Keratinocyte (primary cell): ENCODE results near the gene GCC1. TPM values are rescaled to one million over a fixed set of nuclear protein-coding genes. Genes with fewer than 3 reads are reported as not detected.

Experiments used
- DNase-seq: peaks from one replicate; pipeline ENCODE4 v3.0.0-alpha.2; 2011; ENCODE audit warnings: low read depth, missing footprints, low spot score
- FAIRE-seq: peaks from 2 replicates; lab custom pipeline; 2011; peaks lifted over from hg19 to GRCh38; lab: Jason Lieb, UNC
- H2AFZ ChIP-seq: 2 replicates; pipeline ENCODE4 v1.6.0; 2012; ENCODE audit warnings: low read length, control low read depth, inconsistent platforms; ENCODE audit not compliant: control insufficient read depth
- H3K27ac ChIP-seq: 2 replicates; pipeline ENCODE4 v1.5.1; 2011; ENCODE audit warnings: low read length; ENCODE audit not compliant: control insufficient read depth, insufficient read depth
- H3K27me3 ChIP-seq: 3 replicates; pipeline ENCODE4 v1.6.0; 2011; ENCODE audit warnings: low read length; ENCODE audit not compliant: control insufficient read depth, insufficient read depth; ENCODE audit errors: extremely low read depth
- H3K36me3 ChIP-seq, 2 experiments: 2 replicates in 1 of 2; 3 replicates in 1 of 2; pipeline ENCODE4 v1.5.1; 2011; ENCODE audit warnings: low read length in 2 of 2, mild to moderate bottlenecking in 1 of 2; ENCODE audit not compliant: control insufficient read depth in 2 of 2, insufficient read depth in 2 of 2; ENCODE audit errors: extremely low read depth in 1 of 2
- H3K4me1 ChIP-seq: 3 replicates; pipeline ENCODE4 v1.5.1; 2011; ENCODE audit warnings: low read length; ENCODE audit not compliant: control insufficient read depth, insufficient read depth; ENCODE audit errors: extremely low read depth
- H3K4me2 ChIP-seq: 3 replicates; pipeline ENCODE4 v1.6.0; 2011; ENCODE audit warnings: low read depth, low read length; ENCODE audit not compliant: control insufficient read depth, insufficient read depth; ENCODE audit errors: extremely low read depth
- H3K4me3 ChIP-seq, 3 experiments: fragments of 200-600 bp in 1 of 3; sonication (generic) in 1 of 3; 2 replicates in 2 of 3; 3 replicates in 1 of 3; pipeline ENCODE4 v1.5.1; 2011 to 2016; ENCODE audit warnings: low read length in 3 of 3, mild to moderate bottlenecking in 3 of 3, control low read depth in 2 of 3, inconsistent platforms in 1 of 3, low read depth in 1 of 3, mixed read lengths in 1 of 3, mixed run types in 1 of 3, moderate library complexity in 1 of 3; ENCODE audit not compliant: control insufficient read depth in 2 of 3, insufficient read depth in 2 of 3; ENCODE audit errors: extremely low read depth in 1 of 3
- H3K79me2 ChIP-seq: 2 replicates; pipeline ENCODE4 v1.6.0; 2012; ENCODE audit warnings: low read length; ENCODE audit not compliant: control insufficient read depth, insufficient read depth
- H3K9ac ChIP-seq: 3 replicates; pipeline ENCODE4 v1.6.0; 2011; ENCODE audit warnings: low read length; ENCODE audit not compliant: control insufficient read depth, insufficient read depth; ENCODE audit errors: extremely low read depth
- H3K9me1 ChIP-seq: 3 replicates; pipeline ENCODE4 v1.6.0; 2011; ENCODE audit warnings: low read length; ENCODE audit not compliant: control insufficient read depth, insufficient read depth; ENCODE audit errors: extremely low read depth
- H3K9me3 ChIP-seq: 2 replicates; pipeline ENCODE4 v1.5.1; 2012; ENCODE audit warnings: low read depth, low read length; ENCODE audit not compliant: control insufficient read depth
- H4K20me1 ChIP-seq: 3 replicates; pipeline ENCODE4 v1.6.0; 2011; ENCODE audit warnings: low read length; ENCODE audit not compliant: control insufficient read depth, insufficient read depth; ENCODE audit errors: extremely low read depth
- EZH2 ChIP-seq: IDR thresholded peaks from one replicate; pipeline ENCODE4 v1.6.1; 2012; ENCODE audit warnings: inconsistent platforms, mild to moderate bottlenecking, low read length, moderate library complexity
- dilution Hi-C: fragments of 300-500 bp; cut with MboI; formaldehyde crosslinking; loops from one replicate; pipeline ENCODE4 v1.7.0; 2020; ENCODE audit warnings: low sequenced_read_pairs; ENCODE audit not compliant: extremely low pct_ligation_motif_present
- polyA plus RNA-seq, 5 experiments: library from polyadenylated mRNA; depleted of rRNA in 3 of 5; stranded (reverse) in 3 of 5; stranded (forward) in 1 of 5; unstranded in 1 of 5; fragments of >200 nt; gene quantifications; 1 replicate in 1 of 5; 2 replicates in 3 of 5; 3 replicates in 1 of 5; pipeline versions ENCODE4 v1.2.1 to v1.2.3, GENCODE V29; 2011 to 2012; ENCODE audit warnings: missing spikeins in 2 of 5, low read depth in 1 of 5, low replicate concordance in 1 of 5
- TF ChIP-seq, protein P1 (sequence below), 3 experiments: IDR thresholded peaks in 1 of 3; conservative IDR thresholded peaks in 1 of 3; optimal IDR thresholded peaks in 1 of 3; 2 replicates in 2 of 3; 3 replicates in 1 of 3; pipeline versions ENCODE3 to v1.5.1; 2011; ENCODE audit warnings: low read length in 3 of 3, mild to moderate bottlenecking in 3 of 3, moderate library complexity in 2 of 3, control low read depth in 1 of 3, inconsistent platforms in 1 of 3; ENCODE audit not compliant: insufficient read depth in 2 of 3; ENCODE audit errors: extremely low read depth in 1 of 3

Gene GCC1
- polyA plus RNA-seq, 1 donor (not counting 4 experiments of a cell fraction or from before 2014, with no cell fraction given), result 8.9 TPM

DNA sequence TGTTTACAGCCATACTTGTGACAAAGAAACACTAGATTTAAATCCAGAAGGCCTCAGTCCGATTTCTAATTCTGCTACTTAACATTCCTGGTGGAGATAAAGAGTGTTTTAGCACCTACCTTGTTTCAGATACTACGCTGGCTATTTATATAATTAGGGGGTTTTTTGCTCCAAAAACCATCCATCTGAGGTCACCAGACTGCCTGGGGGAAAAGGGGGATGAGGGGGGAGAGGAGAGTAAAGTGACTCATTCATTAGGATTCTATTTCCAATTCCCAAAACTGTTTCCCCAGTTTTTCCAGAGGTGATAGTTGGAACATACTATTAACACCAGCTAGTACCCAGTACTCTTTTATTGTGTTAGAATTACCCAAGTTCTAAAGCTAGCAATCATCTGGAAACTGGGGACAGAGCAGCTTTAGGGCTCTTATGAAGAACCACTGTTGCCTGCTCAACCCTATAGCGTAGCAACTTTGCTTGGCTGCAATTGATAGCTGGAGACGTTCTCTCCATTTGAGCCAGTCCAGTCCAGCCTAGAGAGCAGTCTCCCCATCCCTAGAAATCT lies 6.6 kb downstream of the GCC1 start:
- no peak for DNase-seq
- Histone ChIP-seq H3K4me1 (peaks cover 11% of the 10 kb centered on the region), H2AFZ (no peak overlapping the region), H3K4me2 (no peak overlapping the region), H3K27me3 (no peaks in the 10 kb centered on the region), H3K27ac (no peak overlapping the region), H3K9ac (no peak overlapping the region), H4K20me1 (no peaks in the 10 kb centered on the region), H3K9me3 (no peaks in the 10 kb centered on the region), H3K9me1 (peaks cover 3% of the 10 kb centered on the region), H3K4me3 (no peak overlapping the region), H3K36me3 (peaks cover 13 to 14% of the 10 kb centered on the region in 2 experiments), H3K79me2 (peaks cover 21% of the 10 kb centered on the region)
- FAIRE-seq, result no peak
- TF ChIP-seq EZH2, result no peak
- TF ChIP-seq, protein P1, sequence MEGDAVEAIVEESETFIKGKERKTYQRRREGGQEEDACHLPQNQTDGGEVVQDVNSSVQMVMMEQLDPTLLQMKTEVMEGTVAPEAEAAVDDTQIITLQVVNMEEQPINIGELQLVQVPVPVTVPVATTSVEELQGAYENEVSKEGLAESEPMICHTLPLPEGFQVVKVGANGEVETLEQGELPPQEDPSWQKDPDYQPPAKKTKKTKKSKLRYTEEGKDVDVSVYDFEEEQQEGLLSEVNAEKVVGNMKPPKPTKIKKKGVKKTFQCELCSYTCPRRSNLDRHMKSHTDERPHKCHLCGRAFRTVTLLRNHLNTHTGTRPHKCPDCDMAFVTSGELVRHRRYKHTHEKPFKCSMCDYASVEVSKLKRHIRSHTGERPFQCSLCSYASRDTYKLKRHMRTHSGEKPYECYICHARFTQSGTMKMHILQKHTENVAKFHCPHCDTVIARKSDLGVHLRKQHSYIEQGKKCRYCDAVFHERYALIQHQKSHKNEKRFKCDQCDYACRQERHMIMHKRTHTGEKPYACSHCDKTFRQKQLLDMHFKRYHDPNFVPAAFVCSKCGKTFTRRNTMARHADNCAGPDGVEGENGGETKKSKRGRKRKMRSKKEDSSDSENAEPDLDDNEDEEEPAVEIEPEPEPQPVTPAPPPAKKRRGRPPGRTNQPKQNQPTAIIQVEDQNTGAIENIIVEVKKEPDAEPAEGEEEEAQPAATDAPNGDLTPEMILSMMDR (optimal IDR thresholded peaks at IDR 0.05 in 1 of 3, IDR thresholded peaks at IDR 0.05 in 1 of 3, conservative IDR thresholded peaks at IDR 0.05 in 1 of 3; ENCODE audit: extremely low read depth in 1 of 3, insufficient read depth in 2 of 3, low read length in 3 of 3), result no peak
- dilution Hi-C loops, result no loop called here

DNA sequence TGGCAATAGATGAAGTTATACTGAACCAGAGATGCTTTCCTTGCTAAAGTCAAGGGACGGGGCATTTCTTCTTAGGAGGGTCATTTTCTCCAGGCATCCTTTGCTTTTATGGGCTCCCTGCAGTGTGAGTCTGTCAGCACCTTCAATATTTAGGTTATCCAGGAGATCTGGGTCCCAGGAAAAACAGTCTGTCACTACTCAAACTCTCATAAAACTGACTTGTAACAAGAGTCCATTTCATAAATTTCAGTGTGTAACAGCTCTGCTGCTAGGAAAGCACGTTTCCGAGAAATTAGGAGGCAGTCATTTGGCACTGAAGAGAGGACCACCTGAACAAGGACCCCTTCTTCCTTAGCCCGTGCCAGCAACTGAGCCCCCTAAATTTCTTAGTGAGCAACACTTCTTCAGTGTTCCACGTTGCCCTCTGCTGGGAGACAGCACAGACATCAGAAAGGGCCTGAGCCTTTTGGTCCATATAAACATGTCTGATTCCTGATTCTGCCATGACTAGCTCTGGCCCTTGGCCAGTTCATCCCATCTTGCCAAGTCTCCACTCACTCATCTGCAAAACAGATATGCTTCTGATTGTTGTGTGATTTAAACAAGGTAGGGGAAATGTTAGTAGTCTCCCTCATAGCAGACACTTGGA lies 7.2 kb downstream of the GCC1 start:
- dilution Hi-C loops, result no loop called here
- Histone ChIP-seq H3K4me1 (peaks cover 8% of the 10 kb centered on the region), H3K27me3 (no peaks in the 10 kb centered on the region), H3K9ac (no peak overlapping the region), H3K27ac (no peak overlapping the region), H3K4me3 (no peak overlapping the region), H3K4me2 (no peak overlapping the region), H2AFZ (no peak overlapping the region), H4K20me1 (no peaks in the 10 kb centered on the region), H3K9me3 (no peaks in the 10 kb centered on the region), H3K36me3 (peaks cover 13 to 14% of the 10 kb centered on the region in 2 experiments), H3K79me2 (peaks cover 16% of the 10 kb centered on the region), H3K9me1 (peaks cover 3% of the 10 kb centered on the region)
- TF ChIP-seq, protein P1 (optimal IDR thresholded peaks at IDR 0.05 in 1 of 3, IDR thresholded peaks at IDR 0.05 in 1 of 3, conservative IDR thresholded peaks at IDR 0.05 in 1 of 3; ENCODE audit: extremely low read depth in 1 of 3, insufficient read depth in 2 of 3, low read length in 3 of 3), result peak; percentile 8 to 36 (median 18)
- no peak for TF ChIP-seq EZH2
- FAIRE-seq (no peak), DNase-seq (no peak)
